HepG2 (cell line): Measurements from ENCODE around the gene POLN. TPM values are rescaled to one million over a fixed set of nuclear protein-coding genes. Genes with fewer than 3 reads are reported as not detected.

Experiments
- ATAC-seq: fragments of 200-7000 bp; cut with Tn5 transposase; 3 replicates; pipeline ENCODE4 v1.9.1; 2020; ENCODE audit warnings: mild to moderate bottlenecking, moderate library complexity
- BruUV-seq: library from RNA; stranded (reverse); fragments of 400-500 nt; replicated peaks from 2 replicates; lab custom pipeline; 2021; lab: Mats Ljungman, UMichigan
- CTCF ChIA-PET: fragments of 300-600 bp; formaldehyde crosslinking; extraction: SDS; loops from one replicate; lab custom pipeline; 2021; ENCODE audit warnings: low total read pairs, inconsistent platforms, low intra/inter-chr PET ratio; lab: Yijun Ruan, JAX
- POLR2A ChIA-PET: fragments of 350-600 bp; sonication (Branson Sonifier 250); formaldehyde crosslinking; loops from one replicate; lab custom pipeline; 2020; ENCODE audit warnings: antibody characterized with exemption, inconsistent platforms; lab: Yijun Ruan, JAX
- DNase-seq: peaks from one replicate; pipeline ENCODE4 v3.0.0-alpha.2; 2015; ENCODE audit warnings: low spot score
- FAIRE-seq: peaks from 3 replicates; lab custom pipeline; 2011; peaks lifted over from hg19 to GRCh38; lab: Jason Lieb, UNC
- H2AFZ ChIP-seq: one replicate; pipeline ENCODE4 v1.6.1; 2011; ENCODE audit warnings: low read length, inconsistent platforms
- H3K27ac ChIP-seq: fragments of 300-600 bp; 3 replicates; pipeline ENCODE4 v1.8.0; 2011; ENCODE audit warnings: mixed run types, mild to moderate bottlenecking, mixed read lengths, low read length, inconsistent platforms; ENCODE audit not compliant: insufficient read depth; ENCODE audit errors: extremely low read length
- H3K27me3 ChIP-seq, 2 experiments: fragments of 200-600 bp in 1 of 2; 2 replicates in 1 of 2; 3 replicates in 1 of 2; pipeline versions ENCODE4 v1.6.0 to v1.8.0; 2011; ENCODE audit warnings: low read length in 2 of 2, mild to moderate bottlenecking in 2 of 2, moderate library complexity in 2 of 2, inconsistent platforms in 1 of 2; ENCODE audit not compliant: insufficient read depth in 2 of 2, control insufficient read depth in 1 of 2
- H3K36me3 ChIP-seq, 2 experiments: fragments of 200-600 bp in 1 of 2; replicated peaks in 1 of 2; 2 replicates in 1 of 2; 3 replicates in 1 of 2; pipeline versions ENCODE4 v1.5.1 to v1.8.0; 2011; ENCODE audit warnings: low read length in 2 of 2, inconsistent platforms in 1 of 2; ENCODE audit not compliant: insufficient read depth in 2 of 2, control insufficient read depth in 1 of 2
- H3K4me1 ChIP-seq: 2 replicates; pipeline ENCODE4 v1.5.1; 2012; ENCODE audit warnings: low read length, inconsistent platforms; ENCODE audit not compliant: insufficient read depth
- H3K4me2 ChIP-seq: 2 replicates; pipeline ENCODE4 v1.6.0; 2011; ENCODE audit warnings: low read depth, low read length, inconsistent platforms
- H3K4me3 ChIP-seq, 3 experiments: fragments of 200-600 bp in 1 of 3; sonication (generic), shearing (Covaris generic) in 1 of 3; replicated peaks in 1 of 3; 2 replicates each; pipeline ENCODE4 v1.5.1; 2011 to 2016; ENCODE audit warnings: low read length in 3 of 3, inconsistent platforms in 2 of 3, low read depth in 2 of 3, mild to moderate bottlenecking in 2 of 3, control low read depth in 1 of 3, mixed read lengths in 1 of 3; ENCODE audit not compliant: insufficient read depth in 1 of 3
- H3K79me2 ChIP-seq: one replicate; pipeline ENCODE4 v1.6.1; 2011; ENCODE audit warnings: low read length, inconsistent platforms; ENCODE audit not compliant: insufficient read depth
- H3K9ac ChIP-seq: 2 replicates; pipeline ENCODE4 v1.6.0; 2011; ENCODE audit warnings: mild to moderate bottlenecking, low read depth, low read length, inconsistent platforms; ENCODE audit not compliant: insufficient read depth
- H3K9me3 ChIP-seq: 2 replicates; pipeline ENCODE4 v1.5.1; 2012; ENCODE audit warnings: mild to moderate bottlenecking, low read length
- H4K20me1 ChIP-seq: 2 replicates; pipeline ENCODE4 v1.6.0; 2011; ENCODE audit warnings: inconsistent platforms, mild to moderate bottlenecking, low read length, moderate library complexity; ENCODE audit not compliant: insufficient read depth
- CEBPB ChIP-seq: IDR thresholded peaks from 2 replicates; pipeline ENCODE4 v1.6.1; 2011; ENCODE audit warnings: low read depth, low read length, improper control_type of control experiment, borderline replicate concordance
- CEBPG ChIP-seq: IDR thresholded peaks from 2 replicates; pipeline ENCODE4 v1.6.1; 2016
- CREB1 ChIP-seq, 2 experiments: fragments of 450-650 bp in 1 of 2; IDR thresholded peaks; 2 replicates each; pipeline ENCODE4 v1.6.1; 2016 to 2017; ENCODE audit warnings: control low read depth in 1 of 2, mild to moderate bottlenecking in 1 of 2, missing compliant biosample characterization in 1 of 2, missing genetic modification characterization in 1 of 2
- DNMT1 ChIP-seq: sonication (generic); formaldehyde crosslinking; IDR thresholded peaks from 2 replicates; pipeline ENCODE4 v1.5.1; 2020; ENCODE audit warnings: mild to moderate bottlenecking, missing genetic modification reagents
- PHF8 ChIP-seq: sonication (generic); formaldehyde crosslinking; IDR thresholded peaks from 2 replicates; pipeline ENCODE4 v1.5.0; 2020; ENCODE audit warnings: missing genetic modification reagents
- SAP130 ChIP-seq: IDR thresholded peaks from 2 replicates; pipeline ENCODE4 v1.6.1; 2016; ENCODE audit warnings: low read depth
- SP1 ChIP-seq, 2 experiments: fragments of 450-650 bp in 1 of 2; sonication (generic) in 1 of 2; formaldehyde crosslinking in 1 of 2; IDR thresholded peaks; 2 replicates each; pipeline versions ENCODE4 v1.4.0 to v1.6.1; 2016 to 2020; ENCODE audit warnings: missing genetic modification reagents in 1 of 2
- STAT5B ChIP-seq: sonication (generic); formaldehyde crosslinking; IDR thresholded peaks from 2 replicates; pipeline ENCODE4 v1.4.0; 2020; ENCODE audit warnings: missing genetic modification reagents
- ZNF253 ChIP-seq: sonication (generic); formaldehyde crosslinking; IDR thresholded peaks from 2 replicates; pipeline ENCODE4 v1.8.0; 2022; ENCODE audit warnings: mild to moderate bottlenecking, missing genetic modification reagents, borderline replicate concordance
- ZNF552 ChIP-seq: sonication (generic); formaldehyde crosslinking; IDR thresholded peaks from 2 replicates; pipeline ENCODE4 v1.9.0; 2022; ENCODE audit warnings: missing genetic modification reagents, mild to moderate bottlenecking, borderline replicate concordance
- ZNF770 ChIP-seq: sonication (generic); formaldehyde crosslinking; IDR thresholded peaks from 2 replicates; pipeline ENCODE4 v1.5.0; 2020; ENCODE audit warnings: mild to moderate bottlenecking, missing genetic modification reagents
- WGBS: methylation state at CpG from one replicate; pipeline ENCODE4 v1.1.6; 2017; ENCODE audit warnings: low lambda C conversion rate; 5-methylcytosine and 5-hydroxymethylcytosine counted together
- in situ Hi-C: cut with HindIII; loops from 2 replicates; pipeline ENCODE4 v1.10.0; 2017; ENCODE audit warnings: low pct_unique_long_range_greater_than_20kb; ENCODE audit not compliant: extremely low pct_ligation_motif_present
- intact Hi-C: fragments of 100-400 bp; cut with micrococcal nuclease; formaldehyde crosslinking; loops from one replicate; pipeline ENCODE4 v1.10.0; 2022; ENCODE audit not compliant: unreplicated experiment
- polyA plus RNA-seq, 8 experiments: library from polyadenylated mRNA; depleted of rRNA in 3 of 8; stranded (reverse) in 7 of 8; unstranded in 1 of 8; fragments of >200 nt; fragmentation: Illumina TruSeq in 4 of 8; extraction: Trizol in 4 of 8; gene quantifications; 2 replicates each; pipeline versions ENCODE4 v1.2.1 to v1.2.3, GENCODE V29; 2011 to 2016; ENCODE audit warnings: low read depth in 4 of 8, missing spikeins in 1 of 8, mixed read lengths in 1 of 8; ENCODE audit not compliant: insufficient read depth in 1 of 8
- total RNA-seq, 5 experiments: library from RNA; depleted of rRNA; stranded (reverse); fragments of >200 nt; fragmentation: Illumina TruSeq; extraction: Trizol; gene quantifications; 2 replicates each; pipeline ENCODE4 v1.2.3, GENCODE V29; 2016; ENCODE audit warnings: low read depth in 1 of 5
- TF ChIP-seq, protein P1 (sequence below): sonication (generic); formaldehyde crosslinking; IDR thresholded peaks from 2 replicates; pipeline ENCODE4 v1.5.0; 2020; ENCODE audit warnings: mild to moderate bottlenecking, missing genetic modification reagents, moderate library complexity
- TF ChIP-seq, protein P2 (sequence below): sonication (generic); formaldehyde crosslinking; IDR thresholded peaks from 2 replicates; pipeline ENCODE4 v1.5.0; 2020; ENCODE audit warnings: missing genetic modification reagents

POLN gene
- total and polyA plus RNA-seq, 2 of the 13 experiments (the other 11 are each of a cell fraction or from before 2014, with no cell fraction given): 0.93 to 1.5 TPM

GRCh38 chr4:2061186-2062131 lies 180.5 kb downstream of the POLN start:
- FAIRE-seq (no peak), ATAC-seq (peak; percentile 80), DNase-seq (no peak)
- H3K4me3 ChIP-seq: peak overlapping the region; percentile 37 to 48 (median 42); a peak in 4 of 6 replicates
- intact Hi-C loops (no loop called here), in situ Hi-C loops (no loop called here)
- no peaks in the 10 kb centered on the region for H3K79me2 ChIP-seq
- CTCF ChIA-PET: no interaction called here
- H3K4me1 ChIP-seq: peaks cover 31% of the 10 kb centered on the region
- H3K27ac ChIP-seq: peak overlapping the region; percentile 43
- BruUV-seq: no TSS peak
- H3K27me3 ChIP-seq: peaks cover 0 to 14% of the 10 kb centered on the region in 2 experiments; a peak in 4 of 5 replicates
- WGBS: 20% methylated on average over 3 of the region's 42 CpGs
- peak overlapping the region; percentile 29; the same call in 1 of the 2 replicates for H3K9ac ChIP-seq
- no peaks in the 10 kb centered on the region for H3K36me3 ChIP-seq
- H3K9me3 ChIP-seq: no peaks in the 10 kb centered on the region
- H3K4me2 ChIP-seq: peak overlapping the region; percentile 63
- H4K20me1 ChIP-seq: no peaks in the 10 kb centered on the region
- POLR2A ChIA-PET: no interaction called here
- no peak overlapping the region for H2AFZ ChIP-seq
- TF ChIP-seq CEBPB: no peak
- TF ChIP-seq, protein P1, sequence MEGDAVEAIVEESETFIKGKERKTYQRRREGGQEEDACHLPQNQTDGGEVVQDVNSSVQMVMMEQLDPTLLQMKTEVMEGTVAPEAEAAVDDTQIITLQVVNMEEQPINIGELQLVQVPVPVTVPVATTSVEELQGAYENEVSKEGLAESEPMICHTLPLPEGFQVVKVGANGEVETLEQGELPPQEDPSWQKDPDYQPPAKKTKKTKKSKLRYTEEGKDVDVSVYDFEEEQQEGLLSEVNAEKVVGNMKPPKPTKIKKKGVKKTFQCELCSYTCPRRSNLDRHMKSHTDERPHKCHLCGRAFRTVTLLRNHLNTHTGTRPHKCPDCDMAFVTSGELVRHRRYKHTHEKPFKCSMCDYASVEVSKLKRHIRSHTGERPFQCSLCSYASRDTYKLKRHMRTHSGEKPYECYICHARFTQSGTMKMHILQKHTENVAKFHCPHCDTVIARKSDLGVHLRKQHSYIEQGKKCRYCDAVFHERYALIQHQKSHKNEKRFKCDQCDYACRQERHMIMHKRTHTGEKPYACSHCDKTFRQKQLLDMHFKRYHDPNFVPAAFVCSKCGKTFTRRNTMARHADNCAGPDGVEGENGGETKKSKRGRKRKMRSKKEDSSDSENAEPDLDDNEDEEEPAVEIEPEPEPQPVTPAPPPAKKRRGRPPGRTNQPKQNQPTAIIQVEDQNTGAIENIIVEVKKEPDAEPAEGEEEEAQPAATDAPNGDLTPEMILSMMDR (CRISPR knock-in tag): no peak
- TF ChIP-seq SP1 (IDR thresholded peaks at IDR 0.05): no peak
- no peak for TF ChIP-seq SP1 (CRISPR knock-in tag; IDR thresholded peaks at IDR 0.05)
- no peak for TF ChIP-seq SAP130
- TF ChIP-seq CEBPG: no peak
- no peak for TF ChIP-seq DNMT1 (CRISPR knock-in tag)
- no peak for TF ChIP-seq ZNF770 (CRISPR knock-in tag)
- no peak for TF ChIP-seq CREB1 (IDR thresholded peaks at IDR 0.05)
- TF ChIP-seq CREB1 (CRISPR knock-in tag; IDR thresholded peaks at IDR 0.05): no peak
- TF ChIP-seq PHF8 (CRISPR knock-in tag): peak; percentile 24; the same call in 1 of the 2 replicates
- no peak for TF ChIP-seq STAT5B
- TF ChIP-seq ZNF552 (CRISPR knock-in tag): no peak
- TF ChIP-seq ZNF253 (CRISPR knock-in tag): no peak
- TF ChIP-seq, protein P2, sequence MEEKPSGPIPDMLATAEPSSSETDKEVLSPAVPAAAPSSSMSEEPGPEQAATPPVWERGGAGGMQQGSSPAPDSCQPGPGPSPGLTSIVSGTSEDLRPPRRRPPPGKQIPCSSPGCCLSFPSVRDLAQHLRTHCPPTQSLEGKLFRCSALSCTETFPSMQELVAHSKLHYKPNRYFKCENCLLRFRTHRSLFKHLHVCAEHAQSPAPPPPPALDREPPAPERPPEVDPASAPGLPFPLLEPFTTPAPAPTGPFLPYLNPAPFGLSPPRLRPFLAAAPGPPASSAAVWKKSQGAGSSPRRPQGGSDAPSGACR (CRISPR knock-in tag): peak; percentile 34; the same call in 1 of the 2 replicates
